HCT116 (cell line): ENCODE measurements around the gene TGFBR3. TPM values are rescaled to one million over a fixed set of nuclear protein-coding genes. Genes with fewer than 3 reads are reported as not detected.

Experiments used
- ATAC-seq: fragments of 200-7000 bp; cut with Tn5 transposase; 2 replicates; pipeline ENCODE4 v1.9.1; 2020; ENCODE audit warnings: mild to moderate bottlenecking, moderate library complexity
- BruUV-seq: library from RNA; stranded (reverse); fragments of 400-500 nt; replicated peaks from 2 replicates; lab custom pipeline; 2021; lab: Mats Ljungman, UMichigan
- CTCF ChIA-PET: fragments of 300-600 bp; sonication (Branson Sonifier 250); formaldehyde crosslinking; loops from one replicate; lab custom pipeline; 2021; ENCODE audit warnings: antibody characterized with exemption; lab: Charles Lee
- POLR2A ChIA-PET: fragments of 300-600, 350-600 bp; sonication (Branson Sonifier 250); formaldehyde crosslinking; loops from one replicate; lab custom pipeline; 2021; ENCODE audit warnings: antibody characterized with exemption; lab: Charles Lee
- RAD21 ChIA-PET, 2 experiments: fragments of 300-600 bp; sonication (Branson Sonifier 250); formaldehyde crosslinking; loops; one replicate each; lab custom pipeline; 2023; ENCODE audit warnings: low total read pairs in 2 of 2; ENCODE audit not compliant: uncharacterized antibody in 2 of 2, unreplicated experiment in 2 of 2, low non-redundant PET in 1 of 2; lab: Charles Lee
- DNase-seq: peaks from one replicate; pipeline ENCODE4 v3.0.0-alpha.2; 2010; ENCODE audit warnings: low read depth, low spot score
- H2AFZ ChIP-seq: fragments of 200-600 bp; shearing (Covaris generic), sonication (generic); 2 replicates; pipeline ENCODE4 v1.6.1; 2017; ENCODE audit warnings: low read depth, mixed run types, mixed read lengths, antibody characterized with exemption, low read length; ENCODE audit not compliant: poor library complexity, severe bottlenecking
- H3K27ac ChIP-seq: 2 replicates; pipeline ENCODE4 v1.5.1; 2012; ENCODE audit warnings: low read depth, low read length
- H3K27me3 ChIP-seq: fragments of 200-600 bp; sonication (generic); 2 replicates; pipeline ENCODE4 v1.6.1; 2016; ENCODE audit warnings: mixed run types, low read length, mixed read lengths; ENCODE audit not compliant: insufficient read depth
- H3K36me3 ChIP-seq, 2 experiments: fragments of 200-500 bp in 1 of 2; fragments of 200-600 bp in 1 of 2; sonication (Bioruptor generic) in 1 of 2; sonication (generic) in 1 of 2; 2 replicates each; pipeline versions ENCODE4 v1.5.1 to v1.6.1; 2014 to 2016; ENCODE audit warnings: low read length in 2 of 2, inconsistent platforms in 1 of 2, mixed read lengths in 1 of 2, mixed run types in 1 of 2; ENCODE audit not compliant: insufficient read depth in 2 of 2, control insufficient read depth in 1 of 2
- H3K4me1 ChIP-seq, 2 experiments: fragments of 200-600 bp in 1 of 2; sonication (generic) in 1 of 2; 2 replicates each; pipeline versions ENCODE4 v1.5.1 to v1.6.1; 2012 to 2017; ENCODE audit warnings: low read length in 2 of 2, inconsistent platforms in 1 of 2, mild to moderate bottlenecking in 1 of 2, mixed read lengths in 1 of 2, mixed run types in 1 of 2, moderate library complexity in 1 of 2; ENCODE audit not compliant: insufficient read depth in 2 of 2, control insufficient read depth in 1 of 2
- H3K4me2 ChIP-seq: fragments of 200-600 bp; sonication (generic); 2 replicates; pipeline ENCODE4 v1.6.1; 2017; ENCODE audit warnings: mixed run types, low read length, mixed read lengths
- H3K4me3 ChIP-seq, 2 experiments: fragments of 200-600 bp in 1 of 2; sonication (generic) in 1 of 2; replicated peaks in 1 of 2; 2 replicates each; pipeline ENCODE4 v1.5.1; 2011 to 2016; ENCODE audit warnings: low read length in 2 of 2, control low read depth in 1 of 2, low read depth in 1 of 2, mild to moderate bottlenecking in 1 of 2, mixed read lengths in 1 of 2, mixed run types in 1 of 2
- H3K79me2 ChIP-seq: fragments of 200-600 bp; sonication (generic); 2 replicates; pipeline ENCODE4 v1.6.1; 2017; ENCODE audit warnings: mild to moderate bottlenecking, mixed run types, low read length, moderate library complexity, mixed read lengths; ENCODE audit not compliant: insufficient read depth
- H3K9ac ChIP-seq: fragments of 200-600 bp; sonication (generic); 2 replicates; pipeline ENCODE4 v1.6.1; 2016; ENCODE audit warnings: low read length, mixed read lengths
- H3K9me2 ChIP-seq: fragments of 200-600 bp; sonication (generic), shearing (Covaris generic); 2 replicates; pipeline ENCODE4 v1.6.1; 2017; ENCODE audit warnings: mixed run types, mild to moderate bottlenecking, moderate library complexity; ENCODE audit not compliant: insufficient read depth
- H3K9me3 ChIP-seq, 2 experiments: fragments of 200-500 bp in 1 of 2; fragments of 200-600 bp in 1 of 2; sonication (Bioruptor generic) in 1 of 2; sonication (generic) in 1 of 2; 2 replicates each; pipeline ENCODE4 v1.6.1; 2014 to 2017; ENCODE audit warnings: low read length in 2 of 2, mixed read lengths in 2 of 2, inconsistent platforms in 1 of 2, low read depth in 1 of 2, mild to moderate bottlenecking in 1 of 2, mixed run types in 1 of 2, moderate library complexity in 1 of 2; ENCODE audit not compliant: control insufficient read depth in 1 of 2, insufficient read depth in 1 of 2
- H4K20me1 ChIP-seq: fragments of 200-600 bp; sonication (generic), shearing (Covaris generic); 2 replicates; pipeline ENCODE4 v1.6.1; 2017; ENCODE audit warnings: mixed run types, mild to moderate bottlenecking, moderate library complexity; ENCODE audit not compliant: insufficient read depth
- EGR1 ChIP-seq: IDR thresholded peaks from 2 replicates; pipeline ENCODE4 v1.6.1; 2012; ENCODE audit warnings: low read depth
- ELF1 ChIP-seq: IDR thresholded peaks from 2 replicates; pipeline ENCODE4 v1.6.1; 2012; ENCODE audit warnings: low read depth, borderline replicate concordance
- EZH2 ChIP-seq: fragments of 200-600 bp; sonication (generic); IDR thresholded peaks from 2 replicates; pipeline ENCODE4 v1.6.1; 2017; ENCODE audit warnings: antibody characterized with exemption, mixed run types
- EZH2phosphoT487 ChIP-seq: fragments of 200-600 bp; IDR thresholded peaks from 2 replicates; pipeline ENCODE4 v1.6.1; 2018; ENCODE audit warnings: antibody characterized with exemption, borderline replicate concordance
- FOSL1 ChIP-seq: IDR thresholded peaks from 2 replicates; pipeline ENCODE4 v1.6.1; 2012; ENCODE audit warnings: low read depth
- POLR2A ChIP-seq: IDR thresholded peaks from 2 replicates; pipeline ENCODE4 v1.7.0; 2011; ENCODE audit warnings: borderline replicate concordance; ENCODE audit not compliant: insufficient read depth, insufficient read length; ENCODE audit errors: extremely low read depth
- POLR2AphosphoS5 ChIP-seq: IDR thresholded peaks from 2 replicates; pipeline ENCODE4 v1.6.1; 2011; ENCODE audit warnings: mild to moderate bottlenecking, low read depth, low read length, moderate library complexity
- RAD21 ChIP-seq: IDR thresholded peaks from 2 replicates; pipeline ENCODE4 v1.6.1; 2012; ENCODE audit warnings: low read depth, mild to moderate bottlenecking
- SRF ChIP-seq: IDR thresholded peaks from 2 replicates; pipeline ENCODE4 v1.6.1; 2012; ENCODE audit warnings: low read depth
- ZFX ChIP-seq: fragments of 450-650 bp; IDR thresholded peaks from 2 replicates; pipeline ENCODE4 v1.6.1; 2017
- intact Hi-C: fragments of 100-400 bp; cut with micrococcal nuclease; formaldehyde crosslinking; loops from 2 replicates; pipeline ENCODE4 v1.10.0; 2022
- total RNA-seq: library from RNA; stranded (reverse); gene quantifications from one replicate; pipeline ENCODE4 v1.2.1, GENCODE V29; 2021; ENCODE audit not compliant: unreplicated experiment
- TF ChIP-seq, protein P1 (sequence below), 3 experiments: fragments of 200-600 bp in 1 of 3; sonication (generic) in 1 of 3; IDR thresholded peaks in 2 of 3; conservative IDR thresholded peaks in 1 of 3; 2 replicates each; pipeline ENCODE4 v1.5.1; 2012 to 2017; ENCODE audit warnings: low read depth in 2 of 3, low read length in 2 of 3, antibody characterized with exemption in 1 of 3, borderline replicate concordance in 1 of 3, control low read depth in 1 of 3, mild to moderate bottlenecking in 1 of 3, mixed read lengths in 1 of 3, mixed run types in 1 of 3, moderate library complexity in 1 of 3; ENCODE audit not compliant: insufficient read depth in 1 of 3
- TF ChIP-seq, protein P2 (sequence below): IDR thresholded peaks from 2 replicates; pipeline ENCODE4 v1.6.1; 2011; ENCODE audit warnings: mild to moderate bottlenecking, low read length, moderate library complexity; ENCODE audit not compliant: insufficient replicate concordance; ENCODE audit errors: extremely low read depth
- TF ChIP-seq, protein P3 (sequence below): IDR thresholded peaks from 2 replicates; pipeline ENCODE4 v1.6.1; 2012

Gene TGFBR3
- total RNA-seq, 1 experiment from 2014 or later = 7.1 TPM

DNA sequence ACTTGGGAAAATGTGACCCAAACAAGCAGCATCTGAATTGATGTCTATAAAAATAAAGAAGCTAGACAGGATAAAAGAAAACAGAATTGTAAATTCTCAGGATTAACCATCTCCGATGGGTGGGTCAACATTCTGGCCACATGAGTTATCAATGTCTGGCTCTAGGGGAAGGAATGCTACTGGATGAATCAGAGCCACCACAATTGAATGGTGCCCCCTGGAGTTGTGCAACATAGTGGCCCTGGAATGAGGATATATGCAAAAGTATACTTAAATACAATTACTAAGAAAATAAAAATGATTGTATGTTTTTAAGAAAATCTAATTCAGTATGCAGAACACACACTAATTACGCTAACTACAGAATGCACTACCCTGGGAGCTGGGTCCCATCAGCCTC is 185.6 kb downstream of the TGFBR3 start:
- Histone ChIP-seq H3K9me2 (no peaks in the 10 kb centered on the region), H3K27me3 (no peaks in the 10 kb centered on the region), H3K79me2 (no peaks in the 10 kb centered on the region), H3K4me1 (no peaks in the 10 kb centered on the region), H3K9me3 (no peaks in the 10 kb centered on the region), H4K20me1 (no peaks in the 10 kb centered on the region), H3K4me3 (no peak overlapping the region), H3K9ac (no peak overlapping the region), H3K4me2 (no peak overlapping the region), H3K36me3 (no peaks in the 10 kb centered on the region), H3K27ac (no peak overlapping the region), H2AFZ (no peak overlapping the region)
- CTCF ChIA-PET = no interaction called here
- ATAC-seq (no peak), DNase-seq (no peak)
- BruUV-seq = no TSS peak
- POLR2A ChIA-PET = no interaction called here
- intact Hi-C loops = no loop called here
- TF ChIP-seq POLR2A = no peak
- TF ChIP-seq, protein P1, sequence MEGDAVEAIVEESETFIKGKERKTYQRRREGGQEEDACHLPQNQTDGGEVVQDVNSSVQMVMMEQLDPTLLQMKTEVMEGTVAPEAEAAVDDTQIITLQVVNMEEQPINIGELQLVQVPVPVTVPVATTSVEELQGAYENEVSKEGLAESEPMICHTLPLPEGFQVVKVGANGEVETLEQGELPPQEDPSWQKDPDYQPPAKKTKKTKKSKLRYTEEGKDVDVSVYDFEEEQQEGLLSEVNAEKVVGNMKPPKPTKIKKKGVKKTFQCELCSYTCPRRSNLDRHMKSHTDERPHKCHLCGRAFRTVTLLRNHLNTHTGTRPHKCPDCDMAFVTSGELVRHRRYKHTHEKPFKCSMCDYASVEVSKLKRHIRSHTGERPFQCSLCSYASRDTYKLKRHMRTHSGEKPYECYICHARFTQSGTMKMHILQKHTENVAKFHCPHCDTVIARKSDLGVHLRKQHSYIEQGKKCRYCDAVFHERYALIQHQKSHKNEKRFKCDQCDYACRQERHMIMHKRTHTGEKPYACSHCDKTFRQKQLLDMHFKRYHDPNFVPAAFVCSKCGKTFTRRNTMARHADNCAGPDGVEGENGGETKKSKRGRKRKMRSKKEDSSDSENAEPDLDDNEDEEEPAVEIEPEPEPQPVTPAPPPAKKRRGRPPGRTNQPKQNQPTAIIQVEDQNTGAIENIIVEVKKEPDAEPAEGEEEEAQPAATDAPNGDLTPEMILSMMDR (IDR thresholded peaks at IDR 0.05 in 2 of 3, conservative IDR thresholded peaks at IDR 0.05 in 1 of 3; ENCODE audit: borderline replicate concordance in 1 of 3, insufficient read depth in 1 of 3, low read depth in 2 of 3, low read length in 2 of 3) = peak in 2 of 3 experiments; percentile 13 to 34; a peak in 3 of 6 replicates
- RAD21 ChIA-PET = no interaction called here

DNA sequence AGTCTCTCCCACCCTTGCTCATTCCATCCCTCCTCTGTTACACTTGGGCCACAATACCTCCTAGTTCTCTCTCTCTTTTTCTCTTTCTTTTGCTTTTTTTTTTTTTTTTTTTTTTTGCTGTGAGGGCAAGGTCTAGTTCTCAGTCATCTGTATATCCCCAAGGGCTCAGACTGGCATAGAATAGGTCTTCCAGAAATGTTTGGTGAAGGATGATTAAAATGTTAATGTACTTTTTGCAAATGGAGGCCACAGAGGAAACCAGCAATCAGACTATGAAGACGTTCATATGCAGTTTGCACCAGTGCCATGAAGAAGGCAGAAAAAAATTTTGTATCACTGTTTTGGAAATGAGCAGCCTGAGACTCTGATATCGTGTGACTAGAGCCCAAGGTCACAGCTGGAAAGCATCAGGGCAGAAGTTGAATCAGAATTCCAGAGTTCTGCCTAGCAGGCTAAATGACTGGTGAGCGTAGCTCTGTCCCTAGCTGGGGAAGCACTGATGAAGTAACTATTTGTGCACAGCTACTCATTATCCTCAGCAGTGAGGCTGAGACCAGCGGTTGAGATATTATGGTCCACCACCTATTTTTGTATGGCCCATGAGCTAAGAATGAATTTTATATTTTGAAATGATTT is 186.5 kb downstream of the TGFBR3 start:
- H3K4me3 ChIP-seq = no peak overlapping the region
- no peaks in the 10 kb centered on the region for H3K9me2 ChIP-seq
- H3K4me2 ChIP-seq = no peak overlapping the region
- ChIA-PET CTCF (no interaction called here), POLR2A (no interaction called here), RAD21 (no interaction called here)
- no peak overlapping the region for H3K9ac ChIP-seq
- H3K27me3 ChIP-seq = no peaks in the 10 kb centered on the region
- no peak for ATAC-seq
- no peaks in the 10 kb centered on the region for H4K20me1 ChIP-seq
- no peaks in the 10 kb centered on the region for H3K4me1 ChIP-seq
- intact Hi-C loops = no loop called here
- H3K36me3 ChIP-seq = no peaks in the 10 kb centered on the region
- no peaks in the 10 kb centered on the region for H3K9me3 ChIP-seq
- no peaks in the 10 kb centered on the region for H3K79me2 ChIP-seq
- DNase-seq = no peak
- H3K27ac ChIP-seq = no peak overlapping the region
- no TSS peak for BruUV-seq
- H2AFZ ChIP-seq = no peak overlapping the region
- TF ChIP-seq ELF1 (no peak), FOSL1 (no peak), RAD21 (no peak), EZH2phosphoT487 (no peak), ZFX (no peak), EGR1 (no peak), POLR2AphosphoS5 (no peak), EZH2 (no peak), SRF (no peak)
- TF ChIP-seq, protein P2, sequence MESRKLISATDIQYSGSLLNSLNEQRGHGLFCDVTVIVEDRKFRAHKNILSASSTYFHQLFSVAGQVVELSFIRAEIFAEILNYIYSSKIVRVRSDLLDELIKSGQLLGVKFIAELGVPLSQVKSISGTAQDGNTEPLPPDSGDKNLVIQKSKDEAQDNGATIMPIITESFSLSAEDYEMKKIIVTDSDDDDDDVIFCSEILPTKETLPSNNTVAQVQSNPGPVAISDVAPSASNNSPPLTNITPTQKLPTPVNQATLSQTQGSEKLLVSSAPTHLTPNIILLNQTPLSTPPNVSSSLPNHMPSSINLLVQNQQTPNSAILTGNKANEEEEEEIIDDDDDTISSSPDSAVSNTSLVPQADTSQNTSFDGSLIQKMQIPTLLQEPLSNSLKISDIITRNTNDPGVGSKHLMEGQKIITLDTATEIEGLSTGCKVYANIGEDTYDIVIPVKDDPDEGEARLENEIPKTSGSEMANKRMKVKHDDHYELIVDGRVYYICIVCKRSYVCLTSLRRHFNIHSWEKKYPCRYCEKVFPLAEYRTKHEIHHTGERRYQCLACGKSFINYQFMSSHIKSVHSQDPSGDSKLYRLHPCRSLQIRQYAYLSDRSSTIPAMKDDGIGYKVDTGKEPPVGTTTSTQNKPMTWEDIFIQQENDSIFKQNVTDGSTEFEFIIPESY = no peak
- TF ChIP-seq, protein P3, sequence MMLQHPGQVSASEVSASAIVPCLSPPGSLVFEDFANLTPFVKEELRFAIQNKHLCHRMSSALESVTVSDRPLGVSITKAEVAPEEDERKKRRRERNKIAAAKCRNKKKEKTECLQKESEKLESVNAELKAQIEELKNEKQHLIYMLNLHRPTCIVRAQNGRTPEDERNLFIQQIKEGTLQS = no peak
- TF ChIP-seq, protein P1 (IDR thresholded peaks at IDR 0.05 in 2 of 3, conservative IDR thresholded peaks at IDR 0.05 in 1 of 3; ENCODE audit: borderline replicate concordance in 1 of 3, insufficient read depth in 1 of 3, low read depth in 2 of 3, low read length in 2 of 3) = no peak
